Skeletal muscle satellite cell (primary cell): ENCODE results near the gene ZPR1.

Experiments used
- H3K27me3 ChIP-seq: 2 replicates; pipeline ENCODE4 v1.7.0; 2013; ENCODE audit warnings: low read length; ENCODE audit not compliant: control insufficient read depth, insufficient read depth
- H3K36me3 ChIP-seq: 2 replicates; pipeline ENCODE4 v1.7.0; 2013; ENCODE audit warnings: mild to moderate bottlenecking, control low read depth, low read length; ENCODE audit not compliant: insufficient read depth
- H3K4me1 ChIP-seq: 2 replicates; pipeline ENCODE4 v1.7.0; 2013; ENCODE audit warnings: low read length; ENCODE audit not compliant: control insufficient read depth, insufficient read depth
- H3K4me2 ChIP-seq: 2 replicates; pipeline ENCODE4 v1.7.0; 2013; ENCODE audit warnings: mild to moderate bottlenecking, low read length
- H3K4me3 ChIP-seq: 2 replicates; pipeline ENCODE4 v1.7.0; 2013; ENCODE audit warnings: low read length
- H3K9ac ChIP-seq: 2 replicates; pipeline ENCODE4 v1.7.0; 2013; ENCODE audit warnings: mild to moderate bottlenecking, low read depth, low read length, moderate library complexity
- H3K9me3 ChIP-seq: replicated peaks from 2 replicates; pipeline ENCODE4 v1.7.0; 2013; ENCODE audit warnings: mild to moderate bottlenecking, control low read depth, low read length

ZPR1 gene

GRCh38 chr11:116830184-116830912 lies 42.5 kb upstream of the ZPR1 start:
- Histone ChIP-seq H3K9ac (no peak overlapping the region), H3K9me3 (no peaks in the 10 kb centered on the region), H3K4me2 (no peak overlapping the region), H3K4me3 (no peak overlapping the region), H3K36me3 (no peaks in the 10 kb centered on the region), H3K4me1 (peaks cover 8% of the 10 kb centered on the region), H3K27me3 (no peaks in the 10 kb centered on the region)

GRCh38 chr11:116829525-116830183 lies 41.8 kb upstream of the ZPR1 start, which contains the start of gene APOC3:
Gene APOC3, plus strand, starts transcription at chr11:116829907. Its CDS starts 676 bp downstream, at chr11:116830583.
- H3K4me2 ChIP-seq, result no peak within 1 kb of the TSS
- H3K36me3 ChIP-seq, result no peaks in the 10 kb centered on the region
- no peak within 1 kb of the TSS for H3K4me3 ChIP-seq
- peaks cover 5% of the 10 kb centered on the region for H3K4me1 ChIP-seq
- no peaks in the 10 kb centered on the region for H3K27me3 ChIP-seq
- H3K9me3 ChIP-seq, result no peaks in the 10 kb centered on the region
- H3K9ac ChIP-seq, result no peak within 1 kb of the TSS

DNA sequence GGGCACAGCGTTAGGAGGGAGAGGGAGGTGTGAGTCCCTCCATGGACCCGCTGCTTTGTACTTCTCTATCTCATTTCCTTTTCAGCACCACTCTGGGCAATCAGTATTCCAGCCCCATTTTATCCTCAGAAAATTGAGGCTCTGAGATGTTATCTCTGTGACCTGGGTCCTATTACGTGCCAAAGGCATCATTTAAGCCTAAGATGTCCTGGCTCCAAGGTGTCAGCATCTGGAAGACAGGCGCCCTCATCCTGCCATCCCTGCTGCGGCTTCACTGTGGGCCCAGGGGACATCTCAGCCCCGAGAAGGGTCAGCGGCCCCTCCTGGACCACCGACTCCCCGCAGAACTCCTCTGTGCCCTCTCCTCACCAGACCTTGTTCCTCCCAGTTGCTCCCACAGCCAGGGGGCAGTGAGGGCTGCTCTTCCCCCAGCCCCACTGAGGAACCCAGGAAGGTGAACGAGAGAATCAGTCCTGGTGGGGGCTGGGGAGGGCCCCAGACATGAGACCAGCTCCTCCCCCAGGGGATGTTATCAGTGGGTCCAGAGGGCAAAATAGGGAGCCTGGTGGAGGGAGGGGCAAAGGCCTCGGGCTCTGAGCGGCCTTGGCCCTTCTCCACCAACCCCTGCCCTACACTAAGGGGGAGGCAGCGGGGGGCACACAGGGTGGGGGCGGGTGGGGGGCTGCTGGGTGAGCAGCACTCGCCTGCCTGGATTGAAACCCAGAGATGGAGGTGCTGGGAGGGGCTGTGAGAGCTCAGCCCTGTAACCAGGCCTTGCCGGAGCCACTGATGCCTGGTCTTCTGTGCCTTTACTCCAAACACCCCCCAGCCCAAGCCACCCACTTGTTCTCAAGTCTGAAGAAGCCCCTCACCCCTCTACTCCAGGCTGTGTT lies 41.1 kb upstream of the ZPR1 start:
- no peaks in the 10 kb centered on the region for H3K36me3 ChIP-seq
- H3K9me3 ChIP-seq, result no peaks in the 10 kb centered on the region
- H3K4me1 ChIP-seq, result peaks cover 5% of the 10 kb centered on the region
- no peak overlapping the region for H3K9ac ChIP-seq
- H3K4me3 ChIP-seq, result no peak overlapping the region
- H3K4me2 ChIP-seq, result no peak overlapping the region
- no peaks in the 10 kb centered on the region for H3K27me3 ChIP-seq

DNA sequence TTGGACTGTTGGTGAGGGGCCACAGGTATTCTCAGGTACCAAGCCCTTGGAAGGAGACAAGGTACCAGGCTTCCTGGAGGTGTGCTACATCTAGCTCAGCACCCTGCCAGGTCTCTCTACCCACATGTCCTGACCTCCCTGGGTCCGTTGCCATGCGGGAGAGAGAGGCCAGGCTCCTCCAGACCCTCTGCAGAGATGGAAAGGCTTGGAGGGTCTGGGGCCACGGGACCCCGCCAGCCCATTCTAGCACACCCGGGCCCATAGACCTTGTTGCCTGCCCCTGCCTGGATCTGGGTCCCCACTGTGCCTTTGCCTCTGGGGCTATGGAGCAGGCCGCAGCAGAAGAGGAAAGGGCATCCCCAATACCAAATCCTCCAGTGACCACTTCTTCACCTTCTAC lies 39.6 kb upstream of the ZPR1 start:
- H3K27me3 ChIP-seq, result no peaks in the 10 kb centered on the region
- H3K4me3 ChIP-seq, result no peak overlapping the region
- H3K4me1 ChIP-seq, result peaks cover 5% of the 10 kb centered on the region
- no peak overlapping the region for H3K4me2 ChIP-seq
- no peaks in the 10 kb centered on the region for H3K36me3 ChIP-seq
- H3K9ac ChIP-seq, result no peak overlapping the region
- no peaks in the 10 kb centered on the region for H3K9me3 ChIP-seq

- H3K9ac ChIP-seq, result no peak overlapping the region
These were observed 39.1 kb upstream of the ZPR1 start for GRCh38 chr11:116826751-116827431.

DNA sequence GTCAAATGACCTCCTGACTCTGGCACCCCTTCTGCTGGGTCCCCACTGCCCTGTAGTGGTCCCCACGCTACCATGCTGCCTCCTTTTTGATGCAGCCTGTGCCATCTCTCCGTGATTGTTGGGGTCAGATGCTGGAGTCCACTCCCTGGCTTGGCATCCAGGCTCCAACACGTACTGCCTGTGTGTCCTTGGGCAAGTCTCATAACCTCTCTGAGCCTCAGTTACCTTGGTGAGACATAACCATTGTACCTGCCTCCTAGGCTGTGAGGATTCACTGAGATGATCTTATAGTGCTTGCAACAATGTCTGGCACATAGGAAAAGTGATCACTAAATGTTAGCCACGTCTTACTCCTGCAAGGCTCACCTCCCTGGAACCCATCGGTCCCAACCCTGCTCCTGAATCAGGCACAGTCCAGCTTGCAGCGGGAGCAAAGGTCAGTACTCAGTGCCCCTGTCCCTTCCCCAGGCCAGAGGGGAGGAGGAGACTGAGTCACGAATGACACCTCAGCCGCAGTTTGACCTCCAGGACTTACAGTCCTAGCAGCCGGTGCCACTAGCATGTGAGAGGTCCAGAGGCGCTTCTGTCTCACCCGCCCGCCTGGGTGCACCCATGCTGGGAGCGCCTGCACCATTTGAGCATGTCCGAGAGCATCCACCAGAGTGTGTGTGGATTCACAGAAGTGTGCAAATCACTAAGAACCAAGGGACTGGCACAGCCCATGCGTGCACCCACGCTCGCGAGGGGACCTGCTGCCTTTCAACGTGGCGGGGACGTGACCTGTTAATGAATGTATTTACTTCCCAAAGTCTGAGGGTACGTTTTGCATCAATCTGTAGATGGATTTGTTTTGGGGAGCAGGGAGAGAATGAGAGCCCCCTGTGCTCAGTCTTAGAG lies 38.3 kb upstream of the ZPR1 start:
- H3K4me2 ChIP-seq, result no peak overlapping the region
- no peak overlapping the region for H3K9ac ChIP-seq
- H3K27me3 ChIP-seq, result no peaks in the 10 kb centered on the region
- H3K4me1 ChIP-seq, result peaks cover 5% of the 10 kb centered on the region
- H3K4me3 ChIP-seq, result no peak overlapping the region
- no peaks in the 10 kb centered on the region for H3K9me3 ChIP-seq
- H3K36me3 ChIP-seq, result no peaks in the 10 kb centered on the region

More at GRCh38 chr11:116826751-116827431, 39.1 kb upstream of the ZPR1 start:
- Histone ChIP-seq H3K9me3 (no peaks in the 10 kb centered on the region), H3K4me3 (no peak overlapping the region), H3K36me3 (no peaks in the 10 kb centered on the region), H3K4me2 (no peak overlapping the region), H3K4me1 (peaks cover 5% of the 10 kb centered on the region), H3K27me3 (no peaks in the 10 kb centered on the region)

DNA sequence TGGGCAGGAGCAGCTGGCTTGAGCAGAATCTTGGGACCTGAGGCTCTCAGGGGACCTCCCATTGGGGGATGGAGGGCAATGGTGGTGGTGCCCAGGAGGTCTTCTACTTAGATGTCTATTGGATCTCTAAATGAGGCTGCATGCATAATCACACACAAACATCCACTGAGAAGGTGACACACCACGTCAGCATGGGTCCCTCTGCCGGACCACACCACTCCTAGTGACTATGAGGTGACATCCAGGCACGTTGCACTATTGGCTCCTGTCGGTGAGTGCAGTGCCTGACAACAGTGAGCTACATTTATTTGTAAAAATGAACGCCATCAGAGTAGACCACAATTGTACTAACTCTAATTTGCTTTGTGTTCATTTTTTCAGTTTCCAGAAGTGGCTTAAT lies 37.6 kb upstream of the ZPR1 start:
- Histone ChIP-seq H3K36me3 (no peaks in the 10 kb centered on the region), H3K27me3 (no peaks in the 10 kb centered on the region), H3K4me2 (no peak overlapping the region)

DNA sequence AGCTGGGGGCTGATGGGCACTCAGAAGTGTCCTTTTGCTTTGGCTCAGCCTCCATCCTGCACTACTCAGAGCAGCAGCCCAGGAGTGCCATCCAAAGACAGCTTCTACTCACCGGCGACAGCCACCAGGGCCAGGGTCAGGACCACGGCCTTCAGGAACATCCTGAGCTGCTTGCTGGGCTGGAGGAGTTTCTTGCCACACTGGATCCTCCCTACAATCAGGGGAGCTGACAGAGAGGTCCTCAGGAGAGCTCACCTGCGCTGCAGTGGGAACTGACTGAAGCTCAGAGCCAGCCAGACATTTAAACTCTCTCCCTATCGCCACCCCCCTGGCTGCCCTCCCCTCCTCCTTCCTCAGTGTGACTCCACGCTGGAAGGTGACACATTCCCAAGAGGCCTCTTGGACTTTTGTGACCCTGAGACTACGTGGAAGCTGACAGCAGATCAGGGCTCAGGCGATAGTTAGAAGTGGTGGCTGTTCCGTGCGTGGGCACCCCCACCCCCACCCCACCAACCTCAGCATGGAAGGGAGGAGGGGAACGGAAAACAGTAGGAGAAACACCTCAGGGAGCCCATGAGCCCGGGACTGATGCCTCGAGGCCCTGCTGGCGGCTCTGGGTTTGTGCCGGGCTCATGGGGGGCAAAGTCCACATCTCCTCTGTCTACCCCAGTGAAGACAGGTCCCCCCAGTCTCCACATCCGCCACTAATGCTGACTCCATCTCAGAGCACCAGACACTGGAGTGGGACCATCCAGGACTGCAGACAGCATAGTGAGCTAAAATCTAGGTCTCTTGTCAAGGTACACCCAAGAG lies 35.4 kb upstream of the ZPR1 start, which contains the start of gene APOA4:
APOA4 (minus strand) TSS at position 274 of the 813 bp plus-strand sequence; CDS start at position 161, 113 bp downstream.
- H3K9me3 ChIP-seq, result no peaks in the 10 kb centered on the region
- no peak within 1 kb of the TSS for H3K4me3 ChIP-seq
- no peaks in the 10 kb centered on the region for H3K27me3 ChIP-seq
- H3K9ac ChIP-seq, result no peak within 1 kb of the TSS
- H3K36me3 ChIP-seq, result no peaks in the 10 kb centered on the region
- H3K4me2 ChIP-seq, result no peak within 1 kb of the TSS
- H3K4me1 ChIP-seq, result no peaks in the 10 kb centered on the region

More for the DNA sequence above, 37.6 kb upstream of the ZPR1 start:
- Histone ChIP-seq H3K4me1 (peaks cover 5% of the 10 kb centered on the region), H3K4me3 (no peak overlapping the region), H3K9ac (no peak overlapping the region), H3K9me3 (no peaks in the 10 kb centered on the region)

DNA sequence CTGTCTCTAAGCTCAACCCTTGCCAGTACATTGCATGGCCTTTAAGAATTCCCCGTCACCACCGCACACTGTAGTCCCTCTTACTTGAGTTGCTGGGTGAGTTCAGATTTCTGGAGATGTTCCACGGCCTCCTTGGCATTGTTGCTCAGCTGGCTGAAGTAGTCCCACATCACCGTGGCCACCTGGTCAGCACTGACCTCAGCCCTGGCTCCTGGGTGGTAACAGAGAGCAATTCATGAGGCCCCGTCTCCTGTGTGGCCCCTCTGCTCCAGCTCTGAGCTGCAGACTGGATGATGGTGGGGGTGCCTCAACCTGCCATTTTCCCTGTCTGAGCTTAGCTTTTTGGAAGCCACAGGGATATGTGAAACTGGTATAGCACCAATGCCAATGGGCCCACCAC lies 34.8 kb upstream of the ZPR1 start:
- no peak overlapping the region for H3K9ac ChIP-seq
- H3K36me3 ChIP-seq, result no peaks in the 10 kb centered on the region
- no peaks in the 10 kb centered on the region for H3K9me3 ChIP-seq
- H3K4me1 ChIP-seq, result no peaks in the 10 kb centered on the region
- no peak overlapping the region for H3K4me3 ChIP-seq
- H3K27me3 ChIP-seq, result no peaks in the 10 kb centered on the region
- H3K4me2 ChIP-seq, result no peak overlapping the region
